ENCODE data around the gene FLT1.

DNA sequence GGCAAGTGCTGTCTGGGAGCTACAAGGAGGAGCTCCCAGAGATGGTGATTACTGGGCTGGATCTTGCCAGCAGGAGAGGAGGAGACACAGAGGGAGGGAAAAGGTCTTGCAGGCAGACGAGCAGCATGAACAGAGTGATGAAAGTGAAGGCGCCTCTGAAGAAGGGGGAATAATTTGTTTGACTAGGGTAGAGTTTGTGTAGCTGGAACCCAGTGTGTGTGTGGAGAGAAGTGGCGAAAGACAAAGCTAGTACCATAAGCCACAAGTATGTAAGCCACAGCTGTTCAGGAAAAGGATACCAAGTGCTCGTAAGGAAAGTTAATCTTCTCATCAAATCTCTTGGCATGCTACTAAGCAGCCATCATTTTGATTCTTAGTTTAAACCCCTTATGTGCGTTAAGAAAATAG is 5.4 kb downstream of the FLT1 start:
- no peak for TF ChIP-seq POLR2AphosphoS5 (IDR thresholded peaks at IDR 0.05; ENCODE audit: low read depth)
- TF ChIP-seq, protein P1, sequence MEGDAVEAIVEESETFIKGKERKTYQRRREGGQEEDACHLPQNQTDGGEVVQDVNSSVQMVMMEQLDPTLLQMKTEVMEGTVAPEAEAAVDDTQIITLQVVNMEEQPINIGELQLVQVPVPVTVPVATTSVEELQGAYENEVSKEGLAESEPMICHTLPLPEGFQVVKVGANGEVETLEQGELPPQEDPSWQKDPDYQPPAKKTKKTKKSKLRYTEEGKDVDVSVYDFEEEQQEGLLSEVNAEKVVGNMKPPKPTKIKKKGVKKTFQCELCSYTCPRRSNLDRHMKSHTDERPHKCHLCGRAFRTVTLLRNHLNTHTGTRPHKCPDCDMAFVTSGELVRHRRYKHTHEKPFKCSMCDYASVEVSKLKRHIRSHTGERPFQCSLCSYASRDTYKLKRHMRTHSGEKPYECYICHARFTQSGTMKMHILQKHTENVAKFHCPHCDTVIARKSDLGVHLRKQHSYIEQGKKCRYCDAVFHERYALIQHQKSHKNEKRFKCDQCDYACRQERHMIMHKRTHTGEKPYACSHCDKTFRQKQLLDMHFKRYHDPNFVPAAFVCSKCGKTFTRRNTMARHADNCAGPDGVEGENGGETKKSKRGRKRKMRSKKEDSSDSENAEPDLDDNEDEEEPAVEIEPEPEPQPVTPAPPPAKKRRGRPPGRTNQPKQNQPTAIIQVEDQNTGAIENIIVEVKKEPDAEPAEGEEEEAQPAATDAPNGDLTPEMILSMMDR (IDR thresholded peaks at IDR 0.05; ENCODE audit: insufficient read depth, low read length): no peak
- TF ChIP-seq SPI1 (IDR thresholded peaks at IDR 0.05; ENCODE audit: borderline replicate concordance, low read depth): no peak

Data from HL-60 (cell line).